Mesenchymal stem cell (in vitro differentiated cells and primary cell): ENCODE data around the gene LPO.

ENCODE experiments used
- DNase-seq: peaks from one replicate; pipeline ENCODE4 v3.0.0-alpha.2; 2013
- H2AFZ ChIP-seq: one replicate; pipeline ENCODE4 v1.6.1; 2013; ENCODE audit warnings: low read depth, mild to moderate bottlenecking, control low read depth, inconsistent platforms, low read length, moderate library complexity
- H2AK5ac ChIP-seq: 2 replicates; pipeline ENCODE4 v1.6.1; 2013; ENCODE audit warnings: low read length, moderate library complexity, mild to moderate bottlenecking, inconsistent platforms; ENCODE audit not compliant: severe bottlenecking
- H2BK120ac ChIP-seq: one replicate; pipeline ENCODE4 v1.6.1; 2013; ENCODE audit warnings: low read depth, mild to moderate bottlenecking, inconsistent platforms, low read length, moderate library complexity
- H2BK12ac ChIP-seq, 2 experiments: one replicate each; pipeline ENCODE4 v1.6.1; 2013; ENCODE audit warnings: inconsistent platforms in 2 of 2, low read length in 2 of 2, mild to moderate bottlenecking in 2 of 2, moderate library complexity in 2 of 2, control low read depth in 1 of 2
- H2BK15ac ChIP-seq: one replicate; pipeline ENCODE4 v1.6.1; 2013; ENCODE audit warnings: mild to moderate bottlenecking, low read depth, inconsistent platforms; ENCODE audit not compliant: poor library complexity, severe bottlenecking
- H2BK5ac ChIP-seq: 2 replicates; pipeline ENCODE4 v1.6.1; 2013; ENCODE audit warnings: low read depth, mild to moderate bottlenecking, low read length, control low read depth, inconsistent platforms; ENCODE audit not compliant: poor library complexity, severe bottlenecking
- H3K14ac ChIP-seq, 2 experiments: one replicate each; pipeline ENCODE4 v1.6.1; 2013; ENCODE audit warnings: inconsistent platforms in 2 of 2, low read length in 2 of 2, control low read depth in 1 of 2, mild to moderate bottlenecking in 1 of 2, moderate library complexity in 1 of 2
- H3K18ac ChIP-seq, 2 experiments: one replicate each; pipeline ENCODE4 v1.6.1; 2013; ENCODE audit warnings: inconsistent platforms in 2 of 2, low read length in 2 of 2, control low read depth in 1 of 2, low read depth in 1 of 2, mild to moderate bottlenecking in 1 of 2
- H3K23ac ChIP-seq, 2 experiments: one replicate each; pipeline ENCODE4 v1.6.1; 2013; ENCODE audit warnings: inconsistent platforms in 2 of 2, low read length in 2 of 2, mild to moderate bottlenecking in 2 of 2, moderate library complexity in 2 of 2, control low read depth in 1 of 2
- H3K27ac ChIP-seq: 2 replicates; pipeline ENCODE4 v1.5.1; 2013; ENCODE audit warnings: mild to moderate bottlenecking, moderate library complexity, low read length, control low read depth, inconsistent platforms; ENCODE audit not compliant: poor library complexity, severe bottlenecking
- H3K27me3 ChIP-seq, 2 experiments: 2 replicates each; pipeline versions ENCODE4 v1.6.1 to v1.7.0; 2013; ENCODE audit warnings: low read length in 2 of 2, mild to moderate bottlenecking in 2 of 2, moderate library complexity in 2 of 2, control low read depth in 1 of 2, inconsistent platforms in 1 of 2; ENCODE audit not compliant: control insufficient read depth in 1 of 2, insufficient read depth in 1 of 2
- H3K36me3 ChIP-seq, 2 experiments: 2 replicates each; pipeline versions ENCODE4 v1.6.1 to v1.7.0; 2013; ENCODE audit warnings: low read length in 2 of 2, control low read depth in 1 of 2, inconsistent platforms in 1 of 2, low read depth in 1 of 2, mild to moderate bottlenecking in 1 of 2; ENCODE audit not compliant: insufficient read depth in 2 of 2, control insufficient read depth in 1 of 2
- H3K4ac ChIP-seq, 2 experiments: one replicate each; pipeline ENCODE4 v1.6.1; 2013; ENCODE audit warnings: inconsistent platforms in 2 of 2, low read length in 2 of 2, mild to moderate bottlenecking in 2 of 2, moderate library complexity in 2 of 2, control low read depth in 1 of 2, low read depth in 1 of 2
- H3K4me1 ChIP-seq: 2 replicates; pipeline ENCODE4 v1.6.1; 2013; ENCODE audit warnings: low read depth, low read length, control low read depth; ENCODE audit not compliant: control insufficient read depth, insufficient read depth
- H3K4me2 ChIP-seq: 2 replicates; pipeline ENCODE4 v1.6.1; 2013; ENCODE audit warnings: low read length, mild to moderate bottlenecking, inconsistent platforms; ENCODE audit not compliant: poor library complexity, severe bottlenecking
- H3K4me3 ChIP-seq, 2 experiments: 2 replicates each; pipeline versions ENCODE4 v1.5.1 to v1.7.0; 2013; ENCODE audit warnings: low read length in 2 of 2, mild to moderate bottlenecking in 2 of 2, control low read depth in 1 of 2, low read depth in 1 of 2; ENCODE audit not compliant: insufficient read depth in 1 of 2
- H3K79me1 ChIP-seq: replicated peaks from 2 replicates; pipeline ENCODE4 v1.6.1; 2013; ENCODE audit warnings: mild to moderate bottlenecking, control low read depth, low read length, inconsistent platforms; ENCODE audit not compliant: poor library complexity, severe bottlenecking
- H3K9ac ChIP-seq: 2 replicates; pipeline ENCODE4 v1.7.0; 2013; ENCODE audit warnings: mild to moderate bottlenecking, low read length, moderate library complexity
- H3K9me3 ChIP-seq: 2 replicates; pipeline ENCODE4 v1.7.0; 2013; ENCODE audit warnings: mild to moderate bottlenecking, low read length; ENCODE audit not compliant: control insufficient read depth
- H4K8ac ChIP-seq: one replicate; pipeline ENCODE4 v1.6.1; 2013; ENCODE audit warnings: inconsistent platforms, mild to moderate bottlenecking, low read length, moderate library complexity
- H4K91ac ChIP-seq: one replicate; pipeline ENCODE4 v1.6.1; 2013; ENCODE audit warnings: mild to moderate bottlenecking, low read length, inconsistent platforms
- WGBS: methylation state at CpG from one replicate; pipeline ENCODE4 v1.1.7; 2013; ENCODE audit warnings: mixed read lengths; 5-methylcytosine and 5-hydroxymethylcytosine counted together

The LPO gene

DNA sequence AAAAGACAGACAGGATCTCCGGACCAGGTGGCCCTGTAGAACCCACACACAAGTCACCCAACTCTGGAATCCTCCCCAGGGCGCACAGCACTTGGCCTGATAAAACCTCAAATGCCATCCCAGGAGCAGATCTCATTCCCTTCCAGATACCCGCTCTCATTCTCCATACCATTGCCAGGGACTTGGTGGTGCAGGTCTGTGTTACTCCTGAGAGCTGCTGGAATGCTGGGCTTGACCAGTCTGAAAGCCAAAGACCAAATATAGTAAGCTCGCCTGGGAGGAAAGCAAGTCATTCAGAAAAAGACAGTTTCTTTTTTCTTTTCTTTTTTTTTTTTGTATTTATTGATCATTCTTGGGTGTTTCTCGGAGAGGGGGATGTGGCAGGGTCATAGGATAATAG lies 30.0 kb upstream of the LPO start:
- Histone ChIP-seq H4K91ac (no peak overlapping the region), H3K18ac (no peak overlapping the region), H4K8ac (no peak overlapping the region), H2AFZ (no peak overlapping the region), H3K4me2 (no peak overlapping the region), H3K4ac (no peak overlapping the region), H3K27ac (no peak overlapping the region), H3K14ac (no peak overlapping the region), H3K79me1 (no peaks in the 10 kb centered on the region), H2BK15ac (no peak overlapping the region), H2BK5ac (no peak overlapping the region), H3K9ac (no peak overlapping the region), H3K9me3 (no peaks in the 10 kb centered on the region), H3K4me1 (no peaks in the 10 kb centered on the region), H3K4me3 (no peak overlapping the region), H2AK5ac (no peak overlapping the region), H2BK12ac (no peak overlapping the region), H3K27me3 (no peaks in the 10 kb centered on the region), H2BK120ac (no peak overlapping the region), H3K36me3 (peaks cover 39 to 56% of the 10 kb centered on the region in 2 experiments), H3K23ac (no peak overlapping the region)
- DNase-seq = no peak
- 100% methylated on average over 3 of the region's 5 CpGs for WGBS

DNA sequence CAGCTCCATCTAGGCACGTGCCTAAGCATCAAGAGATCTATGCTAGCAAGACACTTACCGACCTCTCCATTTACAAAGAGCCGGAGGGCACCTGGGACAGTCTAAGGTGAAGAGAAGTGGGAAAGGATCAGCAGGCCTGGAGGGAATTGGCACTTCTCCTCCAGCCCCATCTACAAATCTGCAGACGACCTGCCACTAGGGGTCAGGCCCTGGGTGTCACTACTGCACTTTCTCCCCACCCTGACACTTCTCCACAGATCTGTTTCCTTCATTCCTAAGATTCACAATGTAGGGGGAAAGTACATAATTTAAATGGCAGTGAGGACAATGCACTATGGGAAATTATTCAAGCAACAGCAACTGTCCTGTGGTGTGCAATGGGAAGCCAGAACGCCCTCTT lies 27.5 kb upstream of the LPO start:
- no peak for DNase-seq
- H3K4me1 ChIP-seq = no peaks in the 10 kb centered on the region

DNA sequence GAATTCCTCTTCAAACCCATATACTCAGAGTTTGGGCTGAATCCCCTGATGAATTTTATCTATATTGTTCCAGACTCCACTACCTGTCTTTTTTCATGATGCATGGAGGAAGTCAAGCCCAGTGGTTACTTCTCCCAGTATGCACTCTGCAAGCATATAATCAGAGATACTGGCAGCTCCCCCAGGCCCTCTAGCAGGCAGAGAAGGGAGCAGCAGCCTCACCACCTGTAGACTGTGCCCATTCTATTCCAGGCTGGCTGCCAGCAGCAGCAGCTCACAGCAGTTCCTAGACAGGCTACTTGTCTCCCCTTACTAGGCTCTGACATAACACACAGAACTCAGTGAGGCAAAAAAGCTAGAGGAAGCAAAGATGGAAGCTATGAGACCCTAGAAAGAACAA lies 22.7 kb upstream of the LPO start:
- H3K4me1 ChIP-seq = peaks cover 5% of the 10 kb centered on the region
- no peak overlapping the region for H3K27ac ChIP-seq
- no peaks in the 10 kb centered on the region for H3K27me3 ChIP-seq
- H4K8ac ChIP-seq = no peak overlapping the region
- H3K4ac ChIP-seq = no peak overlapping the region
- H3K9ac ChIP-seq = no peak overlapping the region
- no peak overlapping the region for H2BK12ac ChIP-seq
- H3K18ac ChIP-seq = no peak overlapping the region
- no peak overlapping the region for H2BK5ac ChIP-seq
- H2AK5ac ChIP-seq = no peak overlapping the region
- no peak overlapping the region for H3K14ac ChIP-seq
- H3K4me3 ChIP-seq = no peak overlapping the region
- no peak overlapping the region for H3K4me2 ChIP-seq
- no peak overlapping the region for H4K91ac ChIP-seq
- no peak overlapping the region for H3K23ac ChIP-seq
- no peaks in the 10 kb centered on the region for H3K9me3 ChIP-seq
- H3K79me1 ChIP-seq = no peaks in the 10 kb centered on the region
- no peak overlapping the region for H2AFZ ChIP-seq
- H3K36me3 ChIP-seq = peaks cover 8 to 49% of the 10 kb centered on the region in 2 experiments
- DNase-seq = no peak
- no peak overlapping the region for H2BK120ac ChIP-seq
- H2BK15ac ChIP-seq = no peak overlapping the region

More for the DNA sequence above, 27.5 kb upstream of the LPO start:
- H3K27me3 ChIP-seq = no peaks in the 10 kb centered on the region
- no peak overlapping the region for H3K4me3 ChIP-seq
- no peak overlapping the region for H2BK5ac ChIP-seq
- H3K4me2 ChIP-seq = no peak overlapping the region
- no peak overlapping the region for H3K9ac ChIP-seq
- H2BK12ac ChIP-seq = no peak overlapping the region
- no peak overlapping the region for H2AFZ ChIP-seq
- no peak overlapping the region for H3K18ac ChIP-seq
- no peak overlapping the region for H4K91ac ChIP-seq
- H2BK120ac ChIP-seq = no peak overlapping the region
- no peaks in the 10 kb centered on the region for H3K9me3 ChIP-seq
- no peak overlapping the region for H3K23ac ChIP-seq
- H3K14ac ChIP-seq = no peak overlapping the region
- H3K27ac ChIP-seq = no peak overlapping the region
- H3K36me3 ChIP-seq = peaks cover 33 to 75% of the 10 kb centered on the region in 2 experiments
- no peaks in the 10 kb centered on the region for H3K79me1 ChIP-seq
- H2AK5ac ChIP-seq = no peak overlapping the region
- H2BK15ac ChIP-seq = no peak overlapping the region
- H3K4ac ChIP-seq = no peak overlapping the region
- 95% methylated on average over 3 of the region's 5 CpGs for WGBS
- no peak overlapping the region for H4K8ac ChIP-seq

DNA sequence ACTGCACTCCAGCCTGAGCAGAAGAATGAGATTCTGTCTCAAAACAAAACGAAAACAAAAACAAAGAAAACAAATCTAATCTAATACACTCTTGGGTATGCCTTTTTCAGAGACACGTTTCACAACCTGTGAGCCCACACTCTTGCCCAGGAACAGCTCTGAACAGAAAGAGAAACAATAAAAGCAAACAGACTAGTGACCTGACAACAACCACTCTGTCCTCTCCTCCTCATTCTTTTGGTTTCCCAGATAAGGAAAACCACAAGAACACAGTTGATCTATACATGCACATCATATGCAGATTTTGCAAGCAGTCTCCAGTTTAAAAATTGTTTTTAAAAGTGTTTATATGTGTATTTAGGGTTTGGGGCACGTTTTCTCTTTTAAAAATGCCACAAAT lies 20.6 kb upstream of the LPO start:
- H3K4me3 ChIP-seq = no peak overlapping the region
- H3K36me3 ChIP-seq = peaks cover 4 to 33% of the 10 kb centered on the region in 2 experiments
- no peaks in the 10 kb centered on the region for H3K27me3 ChIP-seq
- no peak overlapping the region for H2AFZ ChIP-seq
- no peak overlapping the region for H2AK5ac ChIP-seq
- no peak overlapping the region for H3K14ac ChIP-seq
- no peaks in the 10 kb centered on the region for H3K79me1 ChIP-seq
- no peak overlapping the region for H2BK120ac ChIP-seq
- H3K27ac ChIP-seq = no peak overlapping the region
- H3K4me1 ChIP-seq = peaks cover 5% of the 10 kb centered on the region
- H2BK15ac ChIP-seq = no peak overlapping the region
- no peak overlapping the region for H3K23ac ChIP-seq
- 90% methylated on average over 3 of the region's 3 CpGs for WGBS
- no peaks in the 10 kb centered on the region for H3K9me3 ChIP-seq
- no peak overlapping the region for H4K91ac ChIP-seq
- H4K8ac ChIP-seq = no peak overlapping the region
- H2BK5ac ChIP-seq = no peak overlapping the region
- DNase-seq = no peak
- H3K18ac ChIP-seq = no peak overlapping the region
- no peak overlapping the region for H3K4ac ChIP-seq
- no peak overlapping the region for H3K4me2 ChIP-seq
- H2BK12ac ChIP-seq = no peak overlapping the region
- no peak overlapping the region for H3K9ac ChIP-seq
